ENCODE data around the gene MAS1.

MAS1 gene

GRCh38 chr6:159880412-159880975 lies 10.3 kb upstream of the MAS1 start:
- DNase-seq (ENCODE audit: low spot score), result no peak

- no peak for DNase-seq (ENCODE audit: low spot score)
These were observed 6.1 kb upstream of the MAS1 start for GRCh38 chr6:159884720-159885119.

GRCh38 chr6:159886270-159886669 lies 4.5 kb upstream of the MAS1 start:
- no peak for DNase-seq (ENCODE audit: low spot score)

DNA sequence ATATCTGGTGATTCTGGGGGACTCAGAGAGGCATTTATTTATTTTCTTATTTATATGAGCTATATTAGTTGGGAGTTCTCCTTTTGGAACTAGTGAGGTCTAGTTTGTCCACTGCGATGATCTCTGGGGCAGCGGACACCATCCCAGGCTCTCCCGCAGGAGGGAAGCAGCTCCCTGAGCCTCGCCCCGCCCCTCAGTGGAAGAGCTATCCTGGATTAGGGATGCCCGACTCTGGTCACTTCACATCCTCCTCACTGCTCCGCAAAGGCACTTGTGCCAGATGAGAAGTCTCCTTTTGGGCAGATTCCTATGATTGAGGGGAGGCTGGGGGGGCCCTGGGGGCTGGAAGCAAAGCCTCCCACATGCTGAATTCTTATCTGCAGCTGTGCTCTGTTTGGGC lies 3.6 kb upstream of the MAS1 start:
- DNase-seq (ENCODE audit: low spot score), result no peak

GRCh38 chr6:159887761-159888160 lies 3.0 kb upstream of the MAS1 start:
- DNase-seq (ENCODE audit: low spot score), result no peak

DNA sequence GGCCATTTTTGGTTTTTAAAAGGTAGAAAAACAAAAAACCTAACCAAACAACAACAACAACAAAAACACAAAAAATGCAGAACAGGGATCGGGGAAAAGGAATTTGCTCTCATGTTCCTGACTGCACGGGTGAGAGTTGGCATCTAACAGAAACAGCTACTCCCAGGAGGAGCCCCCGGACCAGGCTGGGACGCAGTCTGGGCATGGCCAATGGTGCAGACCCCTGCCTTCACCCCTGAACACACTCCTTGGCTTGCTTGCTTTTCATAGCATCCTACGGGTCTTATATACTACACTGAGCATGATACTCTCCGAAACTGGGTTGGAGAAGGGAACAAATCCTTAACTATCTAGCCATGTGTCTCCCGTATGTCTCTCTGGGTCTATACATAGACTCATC lies 587 bp upstream of the MAS1 start:
- no peak for DNase-seq (ENCODE audit: low spot score)

DNA sequence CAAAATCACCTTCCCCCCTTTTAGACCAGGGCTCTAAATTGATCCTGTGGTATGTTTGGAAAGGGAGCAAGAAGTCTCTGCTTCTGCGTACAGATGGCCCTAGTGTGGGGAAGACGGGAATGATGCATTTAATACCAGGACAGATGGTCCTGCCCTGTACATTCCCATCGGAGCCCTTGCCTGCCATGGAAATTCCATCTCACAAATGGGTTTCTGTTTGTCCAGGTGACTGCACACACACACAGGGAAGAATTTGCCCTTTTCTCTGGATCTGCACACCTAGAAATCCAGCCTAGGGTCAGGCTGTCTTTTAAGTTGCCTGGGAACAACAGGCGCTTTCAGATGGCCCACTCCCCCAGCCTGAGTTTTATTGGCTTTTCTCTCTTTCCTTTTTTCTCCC lies 1.3 kb downstream of the MAS1 start:
- no peak for DNase-seq (ENCODE audit: low spot score)

GRCh38 chr6:159893064-159893463 lies 2.3 kb downstream of the MAS1 start:
- no peak for DNase-seq (ENCODE audit: low spot score)

DNA sequence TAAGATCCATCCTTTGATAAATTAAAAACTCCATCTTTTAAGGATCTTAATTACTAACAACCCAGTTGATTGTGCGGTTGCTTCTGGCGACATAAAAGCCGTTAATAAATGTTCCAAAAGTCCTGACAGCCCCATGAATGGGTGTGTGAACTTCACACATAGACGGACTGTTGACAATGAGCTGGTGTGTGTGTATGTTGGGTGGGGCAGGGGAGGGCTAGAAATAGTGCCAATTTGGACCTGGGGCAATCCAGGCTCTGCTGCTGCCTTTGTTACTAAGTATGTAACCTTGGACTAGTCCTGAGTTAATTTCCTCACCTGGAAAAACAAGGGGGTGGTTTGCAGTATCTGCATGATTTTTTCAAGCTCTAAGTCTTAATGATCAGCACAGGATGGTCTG lies 4.2 kb downstream of the MAS1 start:
- DNase-seq (ENCODE audit: low spot score), result no peak

DNA sequence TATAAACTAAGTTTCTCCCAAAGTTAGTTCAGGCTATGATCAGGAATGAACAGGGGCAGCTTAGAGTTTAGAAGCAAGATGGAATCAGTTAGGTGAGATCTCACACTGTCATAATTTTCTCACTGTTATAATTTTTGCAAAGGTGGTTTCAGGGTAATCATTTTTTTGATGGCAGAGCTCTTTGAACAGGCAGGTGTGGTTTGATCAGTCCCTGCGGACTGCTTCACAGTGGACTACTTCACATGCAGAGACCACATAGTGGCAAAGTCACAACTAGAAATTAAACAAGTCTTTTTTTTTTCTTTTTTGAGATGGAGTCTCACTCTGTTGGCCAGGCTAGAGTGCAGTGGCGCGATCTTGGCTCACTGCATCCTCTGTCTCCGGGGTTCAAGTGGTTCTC lies 6.8 kb downstream of the MAS1 start:
- no peak for DNase-seq (ENCODE audit: low spot score)

DNA sequence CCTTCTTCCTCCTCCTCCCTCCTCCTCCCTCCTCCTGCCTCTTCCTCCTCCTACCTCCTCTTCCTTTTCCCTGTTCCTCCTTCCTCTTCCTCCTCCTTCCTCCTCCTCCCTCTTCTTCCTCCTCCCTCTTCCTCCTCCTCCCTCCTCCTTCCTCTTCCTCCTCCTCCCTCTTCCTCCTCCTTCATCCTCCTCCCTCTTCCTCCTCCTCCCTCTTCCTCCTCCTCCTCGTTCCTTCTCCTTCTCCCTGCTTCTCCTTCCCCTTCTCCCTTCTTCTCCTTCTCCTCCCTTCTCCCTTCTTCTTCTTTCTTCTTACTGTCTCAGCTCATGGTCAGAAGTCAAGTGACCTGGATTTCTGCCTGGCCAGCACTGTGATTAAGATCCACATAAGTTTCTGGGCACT lies 7.7 kb downstream of the MAS1 start:
- no peak for DNase-seq (ENCODE audit: low spot score)

GRCh38 chr6:159899994-159900745 lies 9.4 kb downstream of the MAS1 start:
- DNase-seq (ENCODE audit: low spot score), result no peak

- no peak for DNase-seq (ENCODE audit: low spot score)
These were observed 11.8 kb downstream of the MAS1 start for GRCh38 chr6:159902620-159903019.

- DNase-seq (ENCODE audit: low spot score), result no peak
These were observed 13.7 kb downstream of the MAS1 start for GRCh38 chr6:159904497-159904911.

DNA sequence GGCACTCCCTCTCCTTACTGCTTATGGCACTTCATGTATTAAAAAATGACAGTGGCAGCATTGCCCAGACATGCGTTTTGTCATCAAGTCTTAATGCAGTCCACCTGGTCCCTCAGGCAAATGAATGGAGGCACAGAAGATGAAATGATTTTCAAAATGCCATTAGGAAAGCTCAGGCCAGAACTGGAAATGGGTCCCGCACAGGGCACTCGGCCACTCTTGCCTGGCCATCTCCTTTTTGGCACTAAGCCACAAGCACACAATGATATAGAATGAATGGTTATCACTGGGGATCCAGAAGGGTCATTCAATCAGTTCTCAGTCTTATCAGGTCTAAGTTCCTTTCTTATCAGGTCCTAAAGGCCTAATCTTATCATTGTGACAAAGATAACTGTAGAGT lies 15.6 kb downstream of the MAS1 start:
- DNase-seq (ENCODE audit: low spot score), result no peak

- DNase-seq (ENCODE audit: low spot score), result no peak
These were observed 17.7 kb downstream of the MAS1 start for GRCh38 chr6:159908535-159908934.

- no peak for DNase-seq (ENCODE audit: low spot score)
These were observed 18.2 kb downstream of the MAS1 start for GRCh38 chr6:159908979-159909378.

GRCh38 chr6:159910342-159910741 lies 19.6 kb downstream of the MAS1 start:
- DNase-seq (ENCODE audit: low spot score), result no peak

- no peak for DNase-seq (ENCODE audit: low spot score)
These were observed 22.6 kb downstream of the MAS1 start for GRCh38 chr6:159913375-159913774.

DNA sequence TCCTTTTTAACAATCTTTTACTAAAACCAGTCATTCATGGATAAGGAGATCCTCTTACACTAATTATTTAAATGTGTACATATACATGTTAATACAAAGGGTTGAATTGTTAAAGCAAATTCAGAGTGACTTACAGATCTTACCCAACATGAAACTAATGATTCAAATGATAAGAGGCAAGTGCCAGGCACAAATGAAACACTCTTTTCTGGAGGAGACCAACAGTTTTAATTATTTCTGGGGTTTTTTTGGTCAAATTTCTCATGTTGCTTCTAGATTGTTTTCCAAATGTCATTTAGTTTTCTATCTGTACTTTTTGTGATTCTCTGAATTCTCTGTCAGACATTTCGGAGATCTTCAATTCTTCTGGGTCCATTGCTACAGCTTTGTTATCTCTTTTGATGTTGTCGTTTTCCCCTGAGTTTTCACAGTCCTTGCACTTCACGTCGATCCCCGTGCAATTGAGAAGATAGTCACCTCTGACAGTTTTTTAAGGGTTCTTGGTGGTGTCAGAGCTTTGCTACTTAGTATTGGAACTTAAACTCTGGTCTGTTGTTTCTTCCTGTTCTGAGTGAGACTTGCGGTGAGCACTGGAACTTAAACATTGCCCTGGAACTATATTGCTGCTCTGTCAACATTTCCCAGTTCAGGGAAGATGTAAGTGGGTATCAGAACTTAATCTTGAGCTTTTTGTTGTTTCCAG lies 23.2 kb downstream of the MAS1 start:
- peak; percentile 43 for DNase-seq (ENCODE audit: low spot score)

- DNase-seq (ENCODE audit: low spot score), result no peak
These were observed 23.8 kb downstream of the MAS1 start for GRCh38 chr6:159914565-159914923.

DNA sequence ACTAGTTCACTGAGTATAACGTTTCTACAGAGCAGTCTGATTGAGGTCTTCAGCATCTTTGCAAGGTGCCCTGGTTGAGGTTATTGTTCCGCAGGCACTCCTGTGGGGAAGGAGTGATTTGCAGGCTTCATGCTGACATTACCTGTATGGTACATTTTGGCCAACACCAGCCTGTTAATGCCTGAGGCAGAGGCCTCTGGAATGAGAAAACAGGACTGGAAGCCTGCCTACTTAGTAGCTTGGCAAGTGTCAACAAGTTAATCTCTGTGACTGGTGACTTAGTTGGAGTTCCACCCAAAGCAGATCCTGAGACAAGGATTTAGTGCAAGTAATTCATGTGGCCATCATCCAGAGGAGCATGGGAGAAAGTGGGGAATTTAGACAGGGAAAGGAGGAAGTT lies 24.6 kb downstream of the MAS1 start:
- no peak for DNase-seq (ENCODE audit: low spot score)

DNA sequence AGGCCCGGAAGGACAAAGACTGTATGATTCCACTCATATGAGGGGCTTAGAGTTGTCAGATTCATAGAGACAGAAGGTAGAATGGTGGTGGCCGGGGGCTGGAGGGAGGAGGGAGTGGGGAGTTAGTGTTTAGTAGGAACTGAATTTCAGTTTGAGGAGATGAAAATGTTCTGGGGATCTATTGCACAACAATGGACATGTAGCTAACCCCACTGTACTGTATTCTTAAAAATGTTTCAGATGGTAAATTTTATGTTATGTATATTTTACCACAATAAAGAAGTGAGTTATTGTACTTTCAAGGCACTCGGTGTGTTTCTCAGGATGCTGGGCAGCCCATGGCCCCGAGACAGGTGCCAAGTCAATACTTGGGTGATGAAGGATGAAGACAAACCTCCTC lies 25.4 kb downstream of the MAS1 start:
- no peak for DNase-seq (ENCODE audit: low spot score)

DNA sequence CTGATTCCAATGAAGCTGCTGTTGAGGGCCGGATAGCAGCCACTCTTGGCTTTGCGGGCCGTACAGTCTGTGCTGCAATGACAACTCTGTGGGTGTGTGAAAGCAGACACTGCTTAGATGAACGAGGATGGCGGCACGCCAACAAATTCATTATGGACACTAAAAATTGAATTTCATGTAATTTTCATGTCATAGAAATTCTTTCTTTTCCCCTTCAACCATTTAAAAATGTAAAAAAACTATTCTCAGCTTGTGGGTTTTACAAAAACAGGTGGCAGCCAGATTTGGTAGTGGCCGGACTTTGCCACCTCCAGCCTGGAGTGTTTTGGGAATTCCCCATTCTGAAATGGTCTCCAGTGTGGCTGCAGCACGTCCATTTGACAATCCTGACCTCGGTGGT lies 26.0 kb downstream of the MAS1 start:
- DNase-seq (ENCODE audit: low spot score), result no peak
